AG09309 (cell line): Measurements from ENCODE around the gene PER3.
A peak's percentile ranks its signal among the peaks of the same experiment; 100 is the strongest.

ENCODE experiments used
- DNase-seq: peaks from one replicate; pipeline ENCODE4 v3.0.0-alpha.2; 2010; ENCODE audit warnings: low read depth
- H3K4me3 ChIP-seq: 2 replicates; pipeline ENCODE4 v1.5.1; 2011; ENCODE audit warnings: mild to moderate bottlenecking, low read depth, low read length, moderate library complexity; ENCODE audit not compliant: control insufficient read depth
- TF ChIP-seq, protein P1 (sequence below): IDR thresholded peaks from 2 replicates; pipeline ENCODE4 v1.5.1; 2011; ENCODE audit warnings: mild to moderate bottlenecking, low read depth, low read length, inconsistent platforms; ENCODE audit not compliant: insufficient read depth, control insufficient read depth; ENCODE audit errors: missing control alignments

Gene PER3

DNA sequence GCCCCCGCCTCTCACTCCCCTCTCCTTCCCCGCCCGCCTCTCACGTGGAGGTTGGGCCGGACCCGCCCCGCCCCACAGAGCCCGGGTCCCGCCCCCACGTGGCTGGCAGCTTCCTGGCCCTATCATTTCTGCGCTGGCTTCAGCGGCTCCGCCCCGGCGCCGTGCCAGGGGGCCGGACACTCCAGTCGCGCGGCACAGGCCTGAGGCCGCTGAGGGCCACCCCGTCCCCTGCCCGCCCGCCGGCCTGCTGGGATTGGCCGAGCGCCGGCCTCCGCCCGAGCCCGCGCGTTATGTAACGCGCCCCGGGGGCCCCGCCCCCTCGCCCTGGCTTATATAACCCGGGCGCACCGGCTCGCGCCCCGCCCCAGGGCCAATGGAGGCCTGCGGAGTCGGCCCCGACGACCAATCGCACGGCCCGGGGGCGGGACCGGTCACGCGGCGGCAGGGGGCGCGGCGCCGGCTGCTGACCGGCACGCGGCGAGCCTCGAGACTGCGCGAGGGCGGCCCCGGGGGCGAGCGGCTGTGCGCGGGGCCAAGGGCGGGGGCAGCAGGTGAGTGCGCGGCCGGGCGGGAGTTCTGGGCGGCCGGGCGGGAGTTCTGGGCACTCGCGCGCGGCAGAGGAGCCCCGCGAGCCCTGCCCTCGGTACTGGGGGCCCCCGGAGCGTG lies at the start of gene PER3:
PER3 (plus strand) TSS at position 466 of the 666 bp plus-strand sequence. CDS start 587 bp downstream, outside the sequence.
- peak; percentile 86 for DNase-seq
- H3K4me3 ChIP-seq = peak within 1 kb of the TSS; percentile 65
- TF ChIP-seq, protein P1, sequence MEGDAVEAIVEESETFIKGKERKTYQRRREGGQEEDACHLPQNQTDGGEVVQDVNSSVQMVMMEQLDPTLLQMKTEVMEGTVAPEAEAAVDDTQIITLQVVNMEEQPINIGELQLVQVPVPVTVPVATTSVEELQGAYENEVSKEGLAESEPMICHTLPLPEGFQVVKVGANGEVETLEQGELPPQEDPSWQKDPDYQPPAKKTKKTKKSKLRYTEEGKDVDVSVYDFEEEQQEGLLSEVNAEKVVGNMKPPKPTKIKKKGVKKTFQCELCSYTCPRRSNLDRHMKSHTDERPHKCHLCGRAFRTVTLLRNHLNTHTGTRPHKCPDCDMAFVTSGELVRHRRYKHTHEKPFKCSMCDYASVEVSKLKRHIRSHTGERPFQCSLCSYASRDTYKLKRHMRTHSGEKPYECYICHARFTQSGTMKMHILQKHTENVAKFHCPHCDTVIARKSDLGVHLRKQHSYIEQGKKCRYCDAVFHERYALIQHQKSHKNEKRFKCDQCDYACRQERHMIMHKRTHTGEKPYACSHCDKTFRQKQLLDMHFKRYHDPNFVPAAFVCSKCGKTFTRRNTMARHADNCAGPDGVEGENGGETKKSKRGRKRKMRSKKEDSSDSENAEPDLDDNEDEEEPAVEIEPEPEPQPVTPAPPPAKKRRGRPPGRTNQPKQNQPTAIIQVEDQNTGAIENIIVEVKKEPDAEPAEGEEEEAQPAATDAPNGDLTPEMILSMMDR = no peak

DNA sequence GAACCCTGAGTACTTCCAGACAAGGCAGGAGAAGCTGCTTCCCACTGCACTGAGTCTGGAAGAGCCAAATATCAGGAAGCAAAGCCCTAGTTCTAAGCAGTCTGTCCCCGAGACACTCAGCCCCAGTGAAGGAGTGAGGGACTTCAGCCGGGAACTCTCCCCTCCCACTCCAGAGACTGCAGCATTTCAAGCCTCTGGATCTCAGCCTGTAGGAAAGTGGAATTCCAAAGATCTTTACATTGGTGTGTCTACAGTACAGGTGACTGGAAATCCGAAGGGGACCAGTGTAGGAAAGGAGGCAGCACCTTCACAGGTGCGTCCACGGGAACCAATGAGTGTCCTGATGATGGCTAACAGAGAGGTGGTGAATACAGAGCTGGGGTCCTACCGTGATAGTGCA lies 46.0 kb upstream of the PER3 start:
- no peak for DNase-seq
- H3K4me3 ChIP-seq = no peak overlapping the region
- TF ChIP-seq, protein P1 = no peak

DNA sequence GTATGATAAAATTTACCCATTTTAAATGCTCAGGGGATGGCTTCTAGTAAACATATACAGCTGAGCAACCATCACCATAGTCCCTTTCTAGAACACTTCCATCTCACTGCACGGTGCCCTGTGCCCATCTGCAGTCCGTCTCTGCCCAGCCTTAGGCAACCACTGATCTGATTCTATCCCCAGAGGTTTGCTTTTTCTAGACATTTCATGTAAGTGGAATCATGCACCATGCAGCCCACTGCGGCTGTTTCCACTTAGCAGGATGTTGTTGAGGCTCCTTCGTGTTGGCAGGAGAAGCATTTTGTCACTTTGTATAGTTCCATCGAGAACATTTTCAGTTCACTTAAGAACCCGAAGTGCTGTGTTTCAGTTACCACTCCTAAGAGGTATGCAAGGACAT lies 40.7 kb upstream of the PER3 start:
- TF ChIP-seq, protein P1 = no peak
- no peak overlapping the region for H3K4me3 ChIP-seq
- DNase-seq = no peak

GRCh38 chr1:7744882-7745281 lies 39.2 kb upstream of the PER3 start:
- no peak overlapping the region for H3K4me3 ChIP-seq
- TF ChIP-seq, protein P1 = no peak
- DNase-seq = no peak

DNA sequence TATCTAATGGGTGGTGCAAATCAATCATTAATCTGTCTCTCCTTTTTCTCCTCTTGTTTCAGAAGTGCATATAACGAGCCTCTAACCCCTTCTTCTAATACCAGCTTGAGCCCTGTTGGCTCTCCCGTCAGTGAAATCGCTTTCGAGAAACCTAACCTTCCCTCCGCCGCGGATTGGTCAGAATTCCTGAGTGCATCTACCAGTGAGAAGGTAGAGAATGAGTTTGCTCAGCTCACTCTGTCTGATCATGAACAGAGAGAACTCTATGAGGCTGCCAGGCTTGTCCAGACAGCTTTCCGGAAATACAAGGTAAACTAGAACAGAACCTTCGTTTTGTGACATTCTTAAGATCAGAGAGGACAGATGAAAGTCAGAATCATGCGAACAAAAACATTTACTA lies 38.3 kb upstream of the PER3 start:
- DNase-seq = no peak
- TF ChIP-seq, protein P1 = no peak
- no peak overlapping the region for H3K4me3 ChIP-seq

- TF ChIP-seq, protein P1 = no peak
- no peak overlapping the region for H3K4me3 ChIP-seq
- no peak for DNase-seq
Measured at GRCh38 chr1:7747605-7748004, 36.5 kb upstream of the PER3 start.

GRCh38 chr1:7749126-7749525 lies 35.0 kb upstream of the PER3 start:
- TF ChIP-seq, protein P1 = no peak
- H3K4me3 ChIP-seq = no peak overlapping the region
- DNase-seq = no peak
